H9 (cell line): ENCODE data around the gene SSPN. TPM values are rescaled to one million over a fixed set of nuclear protein-coding genes. Genes with fewer than 3 reads are reported as not detected.

Source experiments
- DNase-seq: peaks from one replicate; pipeline ENCODE4 v3.0.0-alpha.2; 2017
- H2AFZ ChIP-seq: one replicate; pipeline ENCODE4 v1.6.1; 2013; ENCODE audit warnings: mild to moderate bottlenecking, low read length, control low read depth, moderate library complexity
- H2AK5ac ChIP-seq: 2 replicates; pipeline ENCODE4 v1.6.1; 2013; ENCODE audit warnings: low read length, control low read depth, mixed read lengths; ENCODE audit not compliant: insufficient read length
- H2BK120ac ChIP-seq: one replicate; pipeline ENCODE4 v1.6.1; 2013; ENCODE audit warnings: low read depth, mild to moderate bottlenecking, low read length, control low read depth, inconsistent platforms; ENCODE audit not compliant: poor library complexity, severe bottlenecking
- H2BK12ac ChIP-seq: 2 replicates; pipeline ENCODE4 v1.6.1; 2013; ENCODE audit warnings: low read length, control low read depth, mixed read lengths, low read depth; ENCODE audit not compliant: insufficient read length
- H2BK15ac ChIP-seq: 2 replicates; pipeline ENCODE4 v1.6.1; 2013; ENCODE audit warnings: low read depth, low read length, control low read depth
- H2BK20ac ChIP-seq: one replicate; pipeline ENCODE4 v1.6.1; 2013; ENCODE audit warnings: low read depth, mild to moderate bottlenecking, low read length, control low read depth, inconsistent platforms; ENCODE audit not compliant: poor library complexity, severe bottlenecking
- H2BK5ac ChIP-seq: 2 replicates; pipeline ENCODE4 v1.6.1; 2013; ENCODE audit warnings: low read length, control low read depth, mixed read lengths; ENCODE audit not compliant: insufficient read length
- H3K14ac ChIP-seq: 2 replicates; pipeline ENCODE4 v1.6.1; 2013; ENCODE audit warnings: low read length, control low read depth; ENCODE audit not compliant: insufficient read depth
- H3K18ac ChIP-seq: 2 replicates; pipeline ENCODE4 v1.6.1; 2013; ENCODE audit warnings: low read depth, mild to moderate bottlenecking, mixed read lengths, low read length, control low read depth; ENCODE audit not compliant: insufficient read length
- H3K23ac ChIP-seq: 2 replicates; pipeline ENCODE4 v1.6.1; 2013; ENCODE audit warnings: low read length, control low read depth, mixed read lengths, low read depth; ENCODE audit not compliant: insufficient read length
- H3K23me2 ChIP-seq: 2 replicates; pipeline ENCODE4 v1.6.1; 2013; ENCODE audit warnings: low read depth, mild to moderate bottlenecking, mixed read lengths, low read length, control low read depth; ENCODE audit not compliant: insufficient read length, poor library complexity, severe bottlenecking
- H3K27ac ChIP-seq: 2 replicates; pipeline ENCODE4 v1.5.1; 2013; ENCODE audit warnings: low read length, control low read depth, mixed read lengths, low read depth; ENCODE audit not compliant: insufficient read length
- H3K27me3 ChIP-seq: 2 replicates; pipeline ENCODE4 v1.6.1; 2013; ENCODE audit warnings: low read length, control low read depth, inconsistent platforms; ENCODE audit not compliant: insufficient read depth
- H3K4ac ChIP-seq: 2 replicates; pipeline ENCODE4 v1.6.1; 2013; ENCODE audit warnings: low read depth, mild to moderate bottlenecking, control low read depth, inconsistent platforms, low read length, moderate library complexity
- H3K4me1 ChIP-seq: 2 replicates; pipeline ENCODE4 v1.6.1; 2013; ENCODE audit warnings: low read length, control low read depth, inconsistent platforms; ENCODE audit not compliant: insufficient read depth
- H3K4me2 ChIP-seq: 2 replicates; pipeline ENCODE4 v1.6.1; 2013; ENCODE audit warnings: low read length, control low read depth, mixed read lengths; ENCODE audit not compliant: insufficient read length, insufficient read depth
- H3K56ac ChIP-seq: 2 replicates; pipeline ENCODE4 v1.6.1; 2013; ENCODE audit warnings: low read depth, mild to moderate bottlenecking, mixed read lengths, low read length, control low read depth; ENCODE audit not compliant: insufficient read length
- H3K79me1 ChIP-seq: 2 replicates; pipeline ENCODE4 v1.6.1; 2013; ENCODE audit warnings: low read depth, mild to moderate bottlenecking, moderate library complexity, low read length, control low read depth, inconsistent platforms; ENCODE audit not compliant: insufficient read depth, poor library complexity, severe bottlenecking
- H3K79me2 ChIP-seq: 2 replicates; pipeline ENCODE4 v1.6.1; 2013; ENCODE audit warnings: low read length, control low read depth, inconsistent platforms; ENCODE audit not compliant: insufficient read depth
- H3K9ac ChIP-seq: 2 replicates; pipeline ENCODE4 v1.6.1; 2013; ENCODE audit warnings: low read length, control low read depth, mixed read lengths; ENCODE audit not compliant: insufficient read length; ENCODE audit errors: extremely low read depth
- H3K9me3 ChIP-seq: one replicate; pipeline ENCODE4 v1.6.1; 2013; ENCODE audit warnings: low read depth, low read length, inconsistent platforms; ENCODE audit not compliant: control insufficient read depth
- H3T11ph ChIP-seq: one replicate; pipeline ENCODE4 v1.6.1; 2013; ENCODE audit warnings: mild to moderate bottlenecking, low read length, control low read depth, inconsistent platforms
- H4K20me1 ChIP-seq: one replicate; pipeline ENCODE4 v1.6.1; 2013; ENCODE audit not compliant: control insufficient read depth, insufficient read length, insufficient read depth
- H4K5ac ChIP-seq: 2 replicates; pipeline ENCODE4 v1.6.1; 2013; ENCODE audit warnings: low read depth, mild to moderate bottlenecking, mixed read lengths, low read length, control low read depth; ENCODE audit not compliant: insufficient read length
- H4K8ac ChIP-seq: replicated peaks from 2 replicates; pipeline ENCODE4 v1.6.1; 2013; ENCODE audit warnings: low read length, control low read depth, mixed read lengths, low read depth; ENCODE audit not compliant: insufficient read length
- H4K91ac ChIP-seq: 2 replicates; pipeline ENCODE4 v1.6.1; 2013; ENCODE audit warnings: low read depth, mild to moderate bottlenecking, moderate library complexity, mixed read lengths, low read length, control low read depth; ENCODE audit not compliant: insufficient read length
- H3K27ac Mint-ChIP-seq, 3 experiments: 2 replicates in 2 of 3; 3 replicates in 1 of 3; pipeline ENCODE4 v1.8.0; 2020 to 2021; ENCODE audit warnings: mixed read lengths in 3 of 3, mild to moderate bottlenecking in 1 of 3, moderate library complexity in 1 of 3
- H3K27me3 Mint-ChIP-seq: 2 replicates; pipeline ENCODE4 v1.8.0; 2021; ENCODE audit warnings: low read depth, mild to moderate bottlenecking, moderate library complexity, mixed read lengths
- H3K36me3 Mint-ChIP-seq, 3 experiments: 2 replicates in 2 of 3; 3 replicates in 1 of 3; pipeline ENCODE4 v1.8.0; 2020 to 2021; ENCODE audit warnings: low read depth in 3 of 3, mixed read lengths in 3 of 3; ENCODE audit not compliant: insufficient read depth in 1 of 3
- H3K4me1 Mint-ChIP-seq, 2 experiments: 2 replicates each; pipeline ENCODE4 v1.8.0; 2020; ENCODE audit warnings: mixed read lengths in 2 of 2
- H3K4me3 Mint-ChIP-seq, 2 experiments: 2 replicates in 1 of 2; 3 replicates in 1 of 2; pipeline ENCODE4 v1.8.0; 2020 to 2021; ENCODE audit warnings: mild to moderate bottlenecking in 2 of 2, mixed read lengths in 2 of 2, moderate library complexity in 1 of 2
- H3K9me3 Mint-ChIP-seq, 2 experiments: 2 replicates in 1 of 2; 3 replicates in 1 of 2; pipeline ENCODE4 v1.8.0; 2020; ENCODE audit warnings: mild to moderate bottlenecking in 2 of 2, mixed read lengths in 2 of 2, moderate library complexity in 1 of 2
- WGBS: extraction: QIAGEN DNeasy Blood & Tissue Kit; methylation state at CpG from one replicate; pipeline ENCODE4 v1.1.7; 2013; ENCODE audit warnings: missing lambda C conversion rate, low lambda C conversion rate, mixed read lengths; ENCODE audit not compliant: insufficient read length; ENCODE audit errors: extremely low coverage; 5-methylcytosine and 5-hydroxymethylcytosine counted together
- total RNA-seq: library from RNA; stranded (reverse); gene quantifications from 2 replicates; pipeline ENCODE4 v1.2.1, GENCODE V29; 2021
- TF ChIP-seq, protein P1 (sequence below): fragments of 200-600 bp; sonication (generic); conservative IDR thresholded peaks from 3 replicates; pipeline ENCODE4 v1.8.0; 2021; ENCODE audit warnings: antibody characterized with exemption, mild to moderate bottlenecking

SSPN gene
- total RNA-seq, 1 experiment from 2014 or later, result 0.81 TPM

DNA sequence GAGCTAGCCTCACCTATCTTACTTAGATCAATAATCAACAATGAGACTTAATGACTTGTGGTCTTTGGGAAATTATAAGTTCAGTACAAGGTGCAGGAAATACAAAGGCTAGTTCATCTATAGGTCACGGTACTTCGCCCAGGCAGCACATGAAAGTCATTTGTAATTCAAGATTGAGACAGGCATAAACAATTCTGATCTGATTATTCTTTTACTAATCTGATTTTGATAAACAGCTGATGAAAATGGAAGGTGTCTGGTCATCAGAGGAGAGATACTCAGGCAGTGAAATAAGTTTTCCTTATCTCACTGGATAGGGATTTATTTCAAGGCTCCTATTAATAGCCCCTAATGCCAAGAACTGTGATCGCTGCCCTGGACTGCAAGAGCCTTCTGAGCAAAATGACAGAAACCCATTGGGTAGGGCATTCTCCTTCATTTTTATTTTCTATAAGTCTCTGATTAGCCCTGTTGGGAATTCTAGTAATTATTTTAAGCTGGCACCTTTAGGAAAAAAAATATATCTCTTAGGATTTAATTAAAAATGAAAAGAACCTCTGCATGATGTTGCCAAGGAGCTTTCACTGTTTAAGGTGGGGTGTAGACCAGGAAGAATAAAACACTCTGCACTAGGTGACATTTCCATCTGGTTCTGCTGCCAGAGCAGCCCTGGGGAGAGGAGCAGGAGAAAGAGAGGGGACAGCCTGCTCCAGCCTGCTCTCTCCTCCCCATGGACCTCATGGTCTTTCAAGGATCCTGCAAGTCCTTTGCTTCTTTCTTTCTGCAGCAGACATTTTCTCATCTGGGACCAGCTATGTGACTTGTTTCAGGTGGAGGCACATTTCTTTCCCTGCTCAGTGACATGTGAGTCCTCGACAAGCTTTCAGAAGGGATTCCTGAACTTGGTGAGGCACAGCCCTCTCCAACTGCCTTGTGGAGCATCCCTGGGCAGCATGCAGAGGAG lies 44.8 kb downstream of the SSPN start:
- no CpG with 5 or more reads among the region's 4 CpGs for WGBS
- Histone ChIP-seq H2AFZ (no peak overlapping the region), H2AK5ac (no peak overlapping the region), H2BK12ac (no peak overlapping the region), H3K23ac (no peak overlapping the region), H4K91ac (no peak overlapping the region), H3K79me2 (no peaks in the 10 kb centered on the region), H2BK15ac (no peak overlapping the region), H3K9me3 (no peaks in the 10 kb centered on the region), H3K18ac (no peak overlapping the region), H3K14ac (no peak overlapping the region), H4K8ac (no peak overlapping the region), H3K27me3 (no peaks in the 10 kb centered on the region), H2BK20ac (no peak overlapping the region), H3K79me1 (no peaks in the 10 kb centered on the region), H3K9ac (no peak overlapping the region), H3K4ac (no peak overlapping the region), H4K5ac (no peak overlapping the region), H3T11ph (no peak overlapping the region), H3K27ac (no peak overlapping the region), H2BK5ac (no peak overlapping the region), H3K4me1 (no peaks in the 10 kb centered on the region), H4K20me1 (no peaks in the 10 kb centered on the region), H2BK120ac (no peak overlapping the region), H3K23me2 (no peaks in the 10 kb centered on the region), H3K4me2 (no peak overlapping the region), H3K56ac (no peak overlapping the region)
- H3K4me3 Mint-ChIP-seq, result no peak overlapping the region
- no peak for DNase-seq
- no peak overlapping the region; a peak in 1 of 7 replicates for H3K27ac Mint-ChIP-seq
- peaks cover 5% of the 10 kb centered on the region for H3K27me3 Mint-ChIP-seq
- no peaks in the 10 kb centered on the region for H3K9me3 Mint-ChIP-seq
- no peaks in the 10 kb centered on the region; a peak in 1 of 7 replicates for H3K36me3 Mint-ChIP-seq
- TF ChIP-seq, protein P1, sequence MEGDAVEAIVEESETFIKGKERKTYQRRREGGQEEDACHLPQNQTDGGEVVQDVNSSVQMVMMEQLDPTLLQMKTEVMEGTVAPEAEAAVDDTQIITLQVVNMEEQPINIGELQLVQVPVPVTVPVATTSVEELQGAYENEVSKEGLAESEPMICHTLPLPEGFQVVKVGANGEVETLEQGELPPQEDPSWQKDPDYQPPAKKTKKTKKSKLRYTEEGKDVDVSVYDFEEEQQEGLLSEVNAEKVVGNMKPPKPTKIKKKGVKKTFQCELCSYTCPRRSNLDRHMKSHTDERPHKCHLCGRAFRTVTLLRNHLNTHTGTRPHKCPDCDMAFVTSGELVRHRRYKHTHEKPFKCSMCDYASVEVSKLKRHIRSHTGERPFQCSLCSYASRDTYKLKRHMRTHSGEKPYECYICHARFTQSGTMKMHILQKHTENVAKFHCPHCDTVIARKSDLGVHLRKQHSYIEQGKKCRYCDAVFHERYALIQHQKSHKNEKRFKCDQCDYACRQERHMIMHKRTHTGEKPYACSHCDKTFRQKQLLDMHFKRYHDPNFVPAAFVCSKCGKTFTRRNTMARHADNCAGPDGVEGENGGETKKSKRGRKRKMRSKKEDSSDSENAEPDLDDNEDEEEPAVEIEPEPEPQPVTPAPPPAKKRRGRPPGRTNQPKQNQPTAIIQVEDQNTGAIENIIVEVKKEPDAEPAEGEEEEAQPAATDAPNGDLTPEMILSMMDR, result no peak
- peaks cover 0 to 5% of the 10 kb centered on the region in 2 experiments; a peak in 2 of 4 replicates for H3K4me1 Mint-ChIP-seq
